Renal cortex interstitium (tissue), 11 donors: Measurements from ENCODE around the gene LARGE1. TPM values are rescaled to one million over a fixed set of nuclear protein-coding genes. Genes with fewer than 3 reads are reported as not detected.

ENCODE experiments used
- DNase-seq, 11 donors: peaks; one replicate each; pipeline ENCODE4 v3.0.0-alpha.2; 2013; ENCODE audit warnings: low read depth in 9 of 11, low spot score in 4 of 11; ENCODE audit errors: extremely low read depth in 1 of 11
- polyA plus RNA-seq, 3 donors: library from polyadenylated mRNA; unstranded; fragments of 120-200 nt; gene quantifications; one replicate each; pipeline ENCODE4 v1.2.1, GENCODE V29; 2013; ENCODE audit not compliant: insufficient read length in 3 of 3

The LARGE1 gene
- polyA plus RNA-seq, 3 donors: 24.6 to 27.8 (median 27.1) TPM

- no peak for DNase-seq
Measured at GRCh38 chr22:33512908-33513307, 407.4 kb downstream of the LARGE1 start.

- no peak for DNase-seq
Measured at GRCh38 chr22:33510429-33510904, 409.8 kb downstream of the LARGE1 start.

GRCh38 chr22:33504941-33505625, 415.2 kb downstream of the LARGE1 start:
- no peak for DNase-seq

DNA sequence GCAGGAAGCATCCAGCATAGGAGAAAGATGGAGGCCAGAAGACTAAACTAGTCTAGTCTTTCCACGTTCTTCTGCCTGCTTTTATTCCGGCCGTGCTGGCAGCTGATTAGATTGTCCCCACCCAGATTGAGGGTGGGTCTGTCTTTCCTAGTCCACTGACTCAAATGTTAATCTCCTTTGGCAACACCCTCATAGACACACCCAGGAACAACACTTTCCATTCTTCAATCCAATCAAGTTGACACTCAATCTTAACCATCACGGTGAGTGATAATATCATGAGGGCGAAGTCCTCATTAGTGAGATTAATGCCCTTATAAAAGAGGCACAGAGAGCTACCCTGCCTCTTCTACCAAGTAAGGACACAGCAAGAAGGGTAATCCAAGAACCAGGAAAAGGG, 424.2 kb downstream of the LARGE1 start:
- DNase-seq: no peak

DNA sequence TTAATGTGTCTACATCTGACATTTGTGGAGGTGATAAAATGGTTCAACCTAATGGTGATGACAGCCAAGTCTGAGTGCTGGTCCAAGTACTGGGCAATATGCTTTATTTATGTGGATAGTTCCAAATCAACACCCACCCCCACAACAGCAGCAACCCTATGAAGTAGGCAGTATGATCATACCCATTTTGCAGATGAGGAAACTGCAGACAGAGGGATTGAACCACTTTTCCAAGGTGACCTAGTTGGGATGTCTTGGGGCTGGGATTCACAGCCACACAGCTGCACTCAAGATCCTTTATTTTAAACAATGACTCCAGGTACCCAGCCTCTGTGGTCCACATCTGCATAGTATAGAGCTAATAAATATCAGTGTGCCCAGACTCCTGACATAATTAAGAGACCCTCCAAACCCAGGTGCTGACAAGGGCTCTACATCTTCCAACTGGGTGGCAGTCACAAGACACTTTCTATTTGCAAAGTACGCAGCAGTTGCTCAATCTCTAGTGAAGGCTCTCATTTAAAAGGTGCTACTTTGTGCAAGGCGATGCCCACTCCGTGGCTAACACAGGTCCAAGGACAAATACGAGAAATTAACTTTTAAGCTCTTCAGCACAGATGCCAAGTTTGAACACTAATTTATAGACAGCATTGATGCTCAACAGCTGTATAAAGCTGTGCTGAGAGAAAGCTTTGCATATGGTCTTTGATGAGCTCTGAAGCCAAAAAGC, 426.6 kb downstream of the LARGE1 start:
- DNase-seq: no peak

GRCh38 chr22:33492210-33492651, 428.0 kb downstream of the LARGE1 start:
- no peak for DNase-seq

DNA sequence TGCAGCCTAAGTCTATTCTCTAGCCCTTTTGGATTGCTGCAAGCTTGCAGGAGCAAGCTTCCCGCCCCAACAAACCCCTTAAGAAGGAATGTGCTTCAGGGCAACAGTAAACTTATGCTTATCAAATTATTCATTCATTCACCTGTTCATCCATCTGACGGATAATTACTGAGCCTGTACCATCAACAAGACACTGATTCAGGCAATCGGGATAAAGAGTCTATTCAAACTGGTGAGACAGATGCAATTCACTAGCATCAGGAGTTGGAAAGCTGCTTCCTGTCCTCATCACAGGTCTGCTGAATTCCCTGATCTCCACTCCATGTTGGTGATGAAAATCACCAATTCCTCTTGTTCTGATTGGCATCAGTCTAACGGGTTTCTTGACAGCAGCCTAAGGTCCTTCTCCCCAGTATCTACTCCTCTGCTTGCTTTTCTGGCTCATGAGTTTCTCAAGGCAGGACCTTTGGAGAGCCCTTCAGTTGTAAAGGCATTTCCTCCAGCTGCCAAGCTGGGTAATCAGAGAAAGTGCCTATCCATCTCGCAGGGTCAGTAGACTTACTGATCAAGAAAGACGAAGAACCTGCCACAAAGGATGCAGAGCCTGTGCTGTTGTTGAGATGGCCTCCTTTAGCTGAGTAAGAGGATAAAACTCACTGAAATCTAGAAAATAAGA, 433.1 kb downstream of the LARGE1 start:
- no peak for DNase-seq

- DNase-seq: no peak
Measured at GRCh38 chr22:33481550-33481949, 438.7 kb downstream of the LARGE1 start.

- no peak for DNase-seq
Measured at GRCh38 chr22:33477120-33478111, 442.9 kb downstream of the LARGE1 start.

DNA sequence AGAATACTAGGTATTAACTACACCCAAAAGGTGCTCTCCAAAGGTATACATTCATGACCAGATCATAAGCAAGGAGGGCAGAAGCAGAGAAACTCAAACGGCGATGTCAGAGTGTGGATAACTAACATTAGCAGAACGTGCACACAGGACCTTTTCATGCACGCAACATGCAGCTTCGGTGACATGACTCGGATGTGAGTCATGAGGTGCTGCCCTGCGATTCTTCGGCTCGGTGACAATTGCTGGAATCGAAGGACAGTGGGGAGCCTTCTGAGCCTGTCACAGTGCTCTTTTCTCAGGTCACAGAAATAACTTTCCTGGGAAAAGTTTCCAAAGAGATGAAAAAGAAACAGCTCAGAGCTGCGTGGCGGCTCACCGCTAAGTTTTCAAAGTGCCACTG, 443.6 kb downstream of the LARGE1 start:
- no peak for DNase-seq

DNA sequence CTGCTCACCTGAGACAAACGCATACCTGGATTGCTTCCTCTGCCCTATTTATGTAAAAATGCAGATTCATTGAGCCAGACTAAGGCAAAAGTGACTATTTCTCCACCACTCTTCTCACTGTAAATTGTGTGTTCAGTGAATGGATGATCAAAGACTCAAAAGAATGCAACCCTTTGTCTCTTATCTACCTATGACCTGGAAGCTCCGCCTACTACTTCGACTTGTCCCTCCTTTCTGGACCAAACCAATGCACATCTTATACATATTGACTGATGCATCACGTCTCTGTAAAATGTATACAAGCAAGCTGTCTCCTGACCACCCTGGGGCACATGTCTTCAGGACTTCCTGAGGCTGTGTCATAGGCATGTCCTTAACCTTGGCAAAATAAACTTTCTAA, 444.1 kb downstream of the LARGE1 start:
- no peak for DNase-seq

- no peak for DNase-seq
Measured at GRCh38 chr22:33474587-33474986, 445.7 kb downstream of the LARGE1 start.

DNA sequence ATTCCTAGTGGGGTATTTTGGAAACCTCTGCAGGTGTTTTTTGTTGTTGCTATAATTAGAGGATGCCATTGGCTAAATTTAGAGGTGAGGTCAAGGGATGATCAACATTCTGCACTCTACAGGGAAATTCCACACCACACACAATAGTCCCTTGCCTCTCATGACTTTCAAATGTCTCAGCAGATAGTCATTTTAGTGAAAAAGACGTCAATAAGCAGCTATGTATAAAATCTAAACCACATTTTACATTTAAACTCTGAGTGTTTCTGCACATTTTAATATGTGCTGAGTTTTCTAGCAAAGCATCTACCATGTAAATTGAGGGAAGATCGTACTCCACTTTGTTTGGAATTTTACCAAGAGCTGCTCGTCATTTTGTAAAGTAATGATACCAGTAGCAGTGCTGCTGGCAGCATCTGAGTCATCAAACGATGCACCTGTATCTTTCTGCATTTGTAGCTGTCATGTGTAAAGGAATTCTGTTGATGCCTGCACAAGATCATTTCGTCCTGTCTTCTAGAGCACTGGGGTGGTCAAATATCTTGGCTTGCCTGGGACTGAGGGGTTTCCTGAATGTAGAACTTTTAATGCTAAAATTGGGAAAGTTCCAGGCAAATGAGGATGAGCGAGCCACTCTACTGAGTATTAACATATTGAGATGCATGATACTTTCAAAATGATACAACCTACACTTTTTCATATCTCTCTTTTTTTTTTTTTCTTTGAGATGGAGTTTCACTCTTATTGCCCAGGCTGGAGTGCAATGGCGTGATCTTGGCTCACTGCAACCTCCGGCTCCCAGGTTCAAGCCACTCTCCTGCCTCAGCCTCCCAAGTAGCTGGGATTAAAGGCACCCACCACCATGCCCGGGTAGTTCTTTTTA, 447.6 kb downstream of the LARGE1 start:
- no peak for DNase-seq

- no peak for DNase-seq
Measured at GRCh38 chr22:33470456-33470855, 449.8 kb downstream of the LARGE1 start.

DNA sequence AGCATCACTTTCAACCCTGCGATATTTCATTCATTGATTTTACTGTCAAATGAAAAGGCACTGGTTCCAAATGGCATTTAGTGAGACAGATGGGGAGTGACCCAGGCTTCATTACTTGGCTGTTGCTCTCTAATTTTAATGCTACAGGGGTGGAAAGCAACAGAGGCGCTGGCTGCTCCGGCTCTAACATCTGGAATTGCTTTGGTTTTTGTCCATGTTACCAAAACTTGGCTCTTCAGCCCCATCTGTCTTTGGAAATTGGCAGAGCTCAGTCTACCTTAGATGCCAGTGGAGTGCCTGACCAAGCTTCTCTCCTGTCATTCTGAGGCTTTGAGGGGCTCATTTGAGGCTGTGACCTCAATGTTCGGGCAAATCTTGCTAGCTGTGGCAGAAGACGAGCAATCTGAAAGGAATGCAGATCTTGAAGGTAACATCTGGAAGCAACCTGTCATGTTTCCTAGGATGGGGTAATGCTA, 452.6 kb downstream of the LARGE1 start:
- no peak for DNase-seq

- no peak for DNase-seq
Measured at GRCh38 chr22:33467080-33467479, 453.2 kb downstream of the LARGE1 start.

- DNase-seq: no peak
Measured at GRCh38 chr22:33465554-33465953, 454.7 kb downstream of the LARGE1 start.

GRCh38 chr22:33464698-33465097, 455.6 kb downstream of the LARGE1 start:
- no peak for DNase-seq
